K562 (cell line): ENCODE data around the gene LYAR. TPM values are rescaled to one million over a fixed set of nuclear protein-coding genes. Genes with fewer than 3 reads are reported as not detected.

Experiments used
- KDM2B ChIP-seq: fragments of 250-450 bp; sonication (Bioruptor Pico); IDR thresholded peaks from 2 replicates; pipeline ENCODE4 v1.8.0; 2021; ENCODE audit warnings: mild to moderate bottlenecking, moderate library complexity
- MGA ChIP-seq: fragments of 450-650 bp; IDR thresholded peaks from 2 replicates; pipeline ENCODE4 v1.6.1; 2016; ENCODE audit warnings: mild to moderate bottlenecking, moderate library complexity
- STAT5A ChIP-seq: IDR thresholded peaks from 2 replicates; pipeline ENCODE4 v1.6.1; 2012; ENCODE audit warnings: low read length, inconsistent platforms, borderline replicate concordance
- TRIM25 ChIP-seq: fragments of 450-650 bp; IDR thresholded peaks from 2 replicates; pipeline ENCODE4 v1.7.0; 2016; ENCODE audit warnings: borderline replicate concordance
- YY1 ChIP-seq, 3 experiments: IDR thresholded peaks; 2 replicates each; pipeline ENCODE4 v1.6.1; 2011; ENCODE audit warnings: low read length in 2 of 3, mild to moderate bottlenecking in 2 of 3, moderate library complexity in 2 of 3, borderline replicate concordance in 1 of 3, control low read depth in 1 of 3, low read depth in 1 of 3; ENCODE audit not compliant: insufficient read depth in 3 of 3, insufficient replicate concordance in 2 of 3, control insufficient read depth in 1 of 3, insufficient read length in 1 of 3; ENCODE audit errors: extremely low read depth in 1 of 3
- ZNF518B ChIP-seq: fragments of 250-450 bp; sonication (Bioruptor Pico); IDR thresholded peaks from 2 replicates; pipeline ENCODE4 v1.5.0; 2021; ENCODE audit warnings: mild to moderate bottlenecking, moderate library complexity
- ZNF785 ChIP-seq: fragments of 250-450 bp; sonication (Bioruptor Pico); IDR thresholded peaks from 2 replicates; pipeline ENCODE4 v1.4.0; 2020; ENCODE audit warnings: mild to moderate bottlenecking
- ZNF830 ChIP-seq: fragments of 250-450 bp; sonication (Bioruptor Pico); IDR thresholded peaks from 2 replicates; pipeline ENCODE4 v1.5.0; 2021; ENCODE audit warnings: mild to moderate bottlenecking
- polyA plus RNA-seq, 8 experiments: library from polyadenylated mRNA; depleted of rRNA in 4 of 8; stranded (reverse) in 5 of 8; unstranded in 3 of 8; fragments of >200 nt; fragmentation: Nextera tagmentation in 2 of 8; fragmentation: Illumina TruSeq in 1 of 8; extraction: Ambion mirVana in 2 of 8; extraction: Trizol in 1 of 8; gene quantifications; 2 replicates each; pipeline versions ENCODE4 v1.2.1 to v1.2.3, GENCODE V29; 2011 to 2014; ENCODE audit warnings: inconsistent platforms in 1 of 8, missing spikeins in 1 of 8
- total RNA-seq, 7 experiments: library from RNA; depleted of rRNA in 6 of 7; stranded (reverse); fragments of >200 nt in 6 of 7; fragmentation: Illumina TruSeq in 2 of 7; extraction: Trizol in 2 of 7; gene quantifications; 2 replicates each; pipeline versions ENCODE4 v1.2.1 to v1.2.3, GENCODE V29; 2011 to 2021; ENCODE audit warnings: low replicate concordance in 1 of 7

The LYAR gene
- total and polyA plus RNA-seq, 9 of the 15 experiments (the other 6 are each of a cell fraction or from before 2014, with no cell fraction given), result 28.3 to 172 (median 127) TPM

GRCh38 chr4:4315461-4316149, 25.7 kb upstream of the LYAR start (continued):
- no peak for TF ChIP-seq MGA
- no peak for TF ChIP-seq YY1 (IDR thresholded peaks at IDR 0.05; ENCODE audit: borderline replicate concordance in 1 of 3, control insufficient read depth in 1 of 3, extremely low read depth in 1 of 3, insufficient read depth in 3 of 3, insufficient read length in 1 of 3, insufficient replicate concordance in 2 of 3, low read depth in 1 of 3, low read length in 2 of 3)
- no peak for TF ChIP-seq STAT5A
- no peak for TF ChIP-seq ZNF785 (CRISPR knock-in tag)
- TF ChIP-seq ZNF518B (CRISPR knock-in tag), result no peak
- TF ChIP-seq TRIM25, result no peak
- no peak for TF ChIP-seq KDM2B
- TF ChIP-seq ZNF830 (CRISPR knock-in tag), result no peak
